HepG2 (cell line): ENCODE data around the gene SGSH. TPM values are rescaled to one million over a fixed set of nuclear protein-coding genes. Genes with fewer than 3 reads are reported as not detected.

Source experiments
- BCLAF1 ChIP-seq: fragments of 450-650 bp; IDR thresholded peaks from 2 replicates; pipeline ENCODE4 v1.6.1; 2017; ENCODE audit warnings: mild to moderate bottlenecking
- CC2D1A ChIP-seq: sonication (generic); formaldehyde crosslinking; IDR thresholded peaks from 2 replicates; pipeline ENCODE4 v1.8.1; 2023; ENCODE audit warnings: mild to moderate bottlenecking, missing genetic modification reagents
- CSRNP1 ChIP-seq: sonication (generic); formaldehyde crosslinking; IDR thresholded peaks from 2 replicates; pipeline ENCODE4 v1.8.1; 2023; ENCODE audit warnings: mild to moderate bottlenecking, missing genetic modification reagents
- ESRRA ChIP-seq: sonication (generic); formaldehyde crosslinking; IDR thresholded peaks from 2 replicates; pipeline ENCODE4 v1.5.1; 2020; ENCODE audit warnings: mild to moderate bottlenecking, low read depth, missing genetic modification reagents
- FOXC1 ChIP-seq: sonication (generic); formaldehyde crosslinking; IDR thresholded peaks from 2 replicates; pipeline ENCODE4 v1.8.0; 2022; ENCODE audit warnings: mild to moderate bottlenecking, missing genetic modification reagents, borderline replicate concordance
- HINFP ChIP-seq: sonication (generic); formaldehyde crosslinking; IDR thresholded peaks from 2 replicates; pipeline ENCODE4 v1.4.0; 2020; ENCODE audit warnings: low read depth, mild to moderate bottlenecking, missing genetic modification reagents
- HNRNPLL ChIP-seq: fragments of 200-400 bp; formaldehyde crosslinking; IDR thresholded peaks from 2 replicates; pipeline ENCODE4 v1.6.1; 2017; ENCODE audit warnings: mild to moderate bottlenecking, low read depth, low read length; ENCODE audit not compliant: poor library complexity, severe bottlenecking
- PATZ1 ChIP-seq: sonication (generic); formaldehyde crosslinking; IDR thresholded peaks from 2 replicates; pipeline ENCODE4 v1.4.0; 2020; ENCODE audit warnings: missing genetic modification reagents
- POLR2AphosphoS2 ChIP-seq: IDR thresholded peaks from 2 replicates; pipeline ENCODE4 v1.6.1; 2011; ENCODE audit warnings: low read depth, low read length, improper control_type of control experiment
- RBFOX2 ChIP-seq: fragments of 200-400 bp; formaldehyde crosslinking; IDR thresholded peaks from 2 replicates; pipeline ENCODE4 v1.6.1; 2017; ENCODE audit warnings: low read depth, mild to moderate bottlenecking, low read length
- SAFB2 ChIP-seq: sonication (generic); formaldehyde crosslinking; IDR thresholded peaks from 2 replicates; pipeline ENCODE4 v1.5.1; 2020; ENCODE audit warnings: missing genetic modification reagents, low read depth, mild to moderate bottlenecking, borderline replicate concordance
- SRSF4 ChIP-seq: fragments of 200-400 bp; formaldehyde crosslinking; IDR thresholded peaks from one replicate; pipeline ENCODE4 v1.6.1; 2018; ENCODE audit warnings: mild to moderate bottlenecking, low read depth, low read length, moderate library complexity; ENCODE audit not compliant: poor library complexity, severe bottlenecking
- ZNF274 ChIP-seq: sonication (generic); formaldehyde crosslinking; IDR thresholded peaks from 2 replicates; pipeline ENCODE4 v1.5.1; 2020; ENCODE audit warnings: mild to moderate bottlenecking, missing genetic modification reagents
- ZNF563 ChIP-seq: sonication (generic); formaldehyde crosslinking; IDR thresholded peaks from 2 replicates; pipeline ENCODE4 v1.8.0; 2022; ENCODE audit warnings: mild to moderate bottlenecking, moderate library complexity, missing genetic modification reagents
- ZNF598 ChIP-seq: sonication (generic); formaldehyde crosslinking; IDR thresholded peaks from 2 replicates; pipeline ENCODE4 v1.5.1; 2020; ENCODE audit warnings: mild to moderate bottlenecking, missing genetic modification reagents, borderline replicate concordance
- ZNF800 ChIP-seq: sonication (generic); formaldehyde crosslinking; IDR thresholded peaks from 2 replicates; pipeline ENCODE4 v1.4.0; 2020; ENCODE audit warnings: missing genetic modification reagents
- polyA plus RNA-seq, 8 experiments: library from polyadenylated mRNA; depleted of rRNA in 3 of 8; stranded (reverse) in 7 of 8; unstranded in 1 of 8; fragments of >200 nt; fragmentation: Illumina TruSeq in 4 of 8; extraction: Trizol in 4 of 8; gene quantifications; 2 replicates each; pipeline versions ENCODE4 v1.2.1 to v1.2.3, GENCODE V29; 2011 to 2016; ENCODE audit warnings: low read depth in 4 of 8, missing spikeins in 1 of 8, mixed read lengths in 1 of 8; ENCODE audit not compliant: insufficient read depth in 1 of 8
- total RNA-seq, 5 experiments: library from RNA; depleted of rRNA; stranded (reverse); fragments of >200 nt; fragmentation: Illumina TruSeq; extraction: Trizol; gene quantifications; 2 replicates each; pipeline ENCODE4 v1.2.3, GENCODE V29; 2016; ENCODE audit warnings: low read depth in 1 of 5

SGSH gene
- total and polyA plus RNA-seq, 2 of the 13 experiments (the other 11 are each of a cell fraction or from before 2014, with no cell fraction given): 12.2 to 17.6 TPM

GRCh38 chr17:80220736-80221215 lies 643 bp upstream of the SGSH start (continued):
- TF ChIP-seq ZNF800 (CRISPR knock-in tag) (0 out of 2 replicates have a peak, but pooled peaks have one; percentile 19), BCLAF1 (no peak), FOXC1 (CRISPR knock-in tag) (no peak; the same call in none of the 2 replicates), ESRRA (no peak), ZNF563 (CRISPR knock-in tag) (no peak), CC2D1A (CRISPR knock-in tag) (0 out of 2 replicates have a peak, but pooled peaks have one; percentile 25), HINFP (no peak), POLR2AphosphoS2 (no peak), SRSF4 (no peak), PATZ1 (CRISPR knock-in tag) (peak; percentile 84), HNRNPLL (peak; percentile 9), SAFB2 (CRISPR knock-in tag) (no peak), CSRNP1 (CRISPR knock-in tag) (no peak), ZNF274 (0 out of 2 replicates have a peak, but pooled peaks have one; percentile 19), RBFOX2 (no peak), ZNF598 (CRISPR knock-in tag) (no peak)
- TF ChIP-seq, all 625 proteins: peak for 12
